COLO668 (cell line): Measurements from ENCODE around the gene SLC25A21.
"Not testable (repeated sequence)": the region's sequence is repeated elsewhere in the genome, so short reads cannot be mapped to it uniquely, and the experiment has no call there.

Experiments
- DNase-seq: peaks from one replicate; lab custom pipeline; 2025; ENCODE audit not compliant: unreplicated experiment; lab: John Stamatoyannopoulos, UW

Gene SLC25A21

DNA sequence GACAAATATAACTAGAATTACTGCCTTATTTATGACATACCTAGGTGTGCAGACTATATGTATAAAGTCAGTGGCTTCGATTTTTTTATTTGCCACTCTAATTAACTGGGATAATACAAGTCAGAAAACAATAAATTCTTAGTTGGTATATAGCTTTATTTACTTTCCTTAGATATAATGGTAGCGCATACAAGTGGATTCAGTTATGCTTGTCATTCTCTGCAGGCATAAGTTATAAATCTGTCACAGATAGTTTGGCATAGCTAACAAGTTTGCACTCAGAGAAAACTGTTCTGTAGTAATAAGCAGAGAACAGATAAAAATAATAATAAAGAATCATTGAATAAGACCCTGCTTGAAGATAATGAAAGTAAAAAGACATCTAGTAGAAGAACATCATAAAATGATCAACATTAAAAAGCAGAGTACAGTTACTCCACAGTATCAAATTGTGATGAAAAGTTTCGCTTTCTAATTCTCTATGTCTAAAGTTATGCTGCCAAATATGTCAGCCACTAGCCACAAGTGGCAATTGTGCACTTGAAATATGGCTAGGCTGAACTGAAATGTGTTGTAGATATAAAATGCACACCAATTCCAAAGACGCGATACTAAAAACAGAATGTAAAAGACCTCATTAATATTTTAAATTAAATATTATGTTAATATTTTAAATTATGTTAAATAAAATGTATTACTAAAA lies 224.1 kb downstream of the SLC25A21 start:
- DNase-seq = no peak

DNA sequence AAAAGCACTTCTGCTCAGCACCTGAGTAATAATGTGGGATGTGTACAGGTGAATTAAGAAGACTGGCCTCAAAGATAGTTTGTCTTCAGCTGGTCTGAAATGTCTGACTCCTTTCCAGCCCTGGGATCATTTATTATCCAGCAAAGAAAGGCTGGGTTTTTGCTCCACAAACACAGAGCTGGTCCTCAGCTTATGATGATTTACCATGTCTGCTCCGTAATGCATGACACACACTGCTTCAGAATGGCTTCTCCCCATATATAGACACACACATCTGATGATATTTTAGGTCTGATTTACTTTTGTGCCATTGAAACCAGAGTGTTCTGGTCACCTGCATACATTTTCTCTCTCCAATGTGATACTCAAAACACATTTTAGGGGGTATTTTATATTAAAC lies 225.0 kb downstream of the SLC25A21 start:
- no peak for DNase-seq

DNA sequence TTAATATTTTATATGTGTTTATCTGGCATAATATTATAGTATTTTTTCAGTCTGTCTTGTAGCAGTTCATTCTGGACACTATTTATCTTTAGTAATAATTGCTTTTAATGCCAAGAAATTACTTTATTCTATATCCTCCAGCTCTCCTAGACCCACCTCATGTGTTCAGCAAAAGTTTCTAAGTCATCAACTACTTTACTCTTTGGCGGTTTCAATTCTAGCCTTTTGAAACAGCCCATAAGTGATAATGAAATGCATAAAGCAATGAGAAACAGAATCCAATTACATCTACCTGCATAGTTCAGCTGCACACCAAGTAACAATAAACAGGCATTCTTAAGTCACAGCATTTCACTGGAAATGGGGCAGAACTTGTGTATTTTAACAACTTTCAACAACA lies 225.5 kb downstream of the SLC25A21 start:
- no peak for DNase-seq

DNA sequence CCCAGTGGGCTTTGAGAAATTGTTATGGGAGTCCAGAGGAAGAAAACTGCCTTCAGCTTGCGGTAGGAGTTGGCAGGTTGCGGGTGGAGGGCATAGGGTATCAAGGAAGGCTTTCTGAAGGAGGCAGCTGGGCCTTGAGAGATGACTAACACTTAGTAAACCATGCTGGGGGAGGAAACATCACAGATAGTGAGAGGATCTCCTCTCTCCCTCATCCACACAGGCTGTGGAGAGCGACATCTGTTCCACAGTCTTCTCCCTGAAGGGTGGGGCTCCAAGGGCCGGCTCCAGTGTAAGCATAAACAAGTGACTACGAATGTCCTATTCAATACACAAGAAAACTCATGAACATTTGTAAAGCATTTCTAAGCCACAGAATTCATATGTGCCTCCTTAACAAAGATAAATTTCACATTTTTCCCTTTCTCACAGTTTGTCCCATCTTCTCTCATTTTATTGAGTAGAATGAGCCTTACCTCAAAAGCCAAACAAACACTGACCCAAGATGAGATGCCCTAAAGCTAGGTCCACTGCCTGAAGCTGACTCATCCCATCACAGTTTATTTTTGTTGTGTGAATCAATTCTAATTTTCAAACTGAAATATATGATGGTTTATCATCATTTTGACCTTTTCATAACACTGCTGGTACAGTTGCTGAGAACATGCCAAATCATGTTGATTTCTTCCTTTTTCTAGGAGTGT lies 227.9 kb downstream of the SLC25A21 start:
- no peak for DNase-seq

DNA sequence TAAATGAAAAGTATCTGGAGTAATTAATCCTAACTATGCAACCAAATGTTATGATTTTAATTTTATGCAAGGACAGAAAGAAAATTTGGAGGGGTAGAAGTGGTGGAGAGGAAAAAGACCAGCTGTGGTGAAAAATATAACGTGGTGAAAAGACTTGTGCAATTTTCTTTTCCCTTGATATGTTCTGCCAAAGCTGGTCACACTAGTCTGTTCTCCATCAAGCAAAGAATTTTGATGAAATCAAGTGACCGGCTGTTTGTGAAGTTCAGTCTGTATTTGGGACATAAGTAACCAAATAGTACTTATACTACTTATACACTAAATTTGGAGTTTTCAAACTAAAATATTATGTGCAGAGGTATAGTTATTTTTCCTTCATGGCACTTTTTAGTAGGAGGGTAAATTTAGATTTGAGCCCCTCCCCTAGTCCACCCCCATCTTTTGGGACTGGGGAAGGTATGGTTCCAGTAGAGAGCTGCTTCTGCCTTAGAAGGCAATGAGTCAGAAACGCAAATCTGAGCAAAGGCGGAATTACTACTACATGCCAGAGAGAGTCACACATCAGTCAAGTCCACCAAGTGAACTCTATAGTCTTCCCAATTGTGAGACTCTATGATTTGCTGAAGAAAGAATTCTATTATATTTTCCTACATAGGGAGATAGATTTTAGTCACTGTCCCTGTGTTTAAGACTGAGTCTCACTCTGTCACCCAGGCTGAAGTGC lies 229.7 kb downstream of the SLC25A21 start:
- DNase-seq = no peak

DNA sequence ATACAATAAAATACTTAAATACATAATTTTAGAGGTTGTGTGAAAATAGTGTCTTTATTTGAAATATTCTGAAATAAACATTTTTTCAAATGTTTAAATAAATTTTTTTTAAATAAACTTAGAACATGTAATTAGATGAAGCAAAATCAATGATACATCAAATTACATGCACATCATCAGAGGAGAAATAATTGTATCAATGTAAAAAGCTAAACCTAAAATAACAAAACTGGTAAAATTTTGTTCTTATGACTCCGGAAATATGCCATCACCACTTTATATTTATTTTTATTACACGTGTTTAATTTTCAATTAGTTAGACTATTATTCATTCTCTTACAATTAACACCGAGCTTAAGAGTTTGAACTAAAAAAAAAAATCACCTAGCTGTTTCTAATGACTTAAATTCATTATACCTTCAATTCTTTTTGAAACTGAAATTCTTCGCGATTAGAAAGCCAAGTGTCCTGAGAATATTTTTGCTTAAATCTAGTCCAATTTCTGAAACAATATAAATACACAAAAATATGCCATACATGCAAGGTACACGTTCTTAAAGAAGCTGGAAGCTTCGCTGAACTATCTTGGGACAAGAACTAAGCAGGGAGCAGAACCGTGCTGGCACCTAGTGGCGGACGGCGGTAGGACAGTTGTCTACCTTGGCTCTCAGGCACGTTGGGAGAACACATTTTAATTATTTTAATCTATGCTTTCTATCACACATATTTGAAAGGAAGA lies 230.5 kb downstream of the SLC25A21 start:
- peak; percentile 78 for DNase-seq

DNA sequence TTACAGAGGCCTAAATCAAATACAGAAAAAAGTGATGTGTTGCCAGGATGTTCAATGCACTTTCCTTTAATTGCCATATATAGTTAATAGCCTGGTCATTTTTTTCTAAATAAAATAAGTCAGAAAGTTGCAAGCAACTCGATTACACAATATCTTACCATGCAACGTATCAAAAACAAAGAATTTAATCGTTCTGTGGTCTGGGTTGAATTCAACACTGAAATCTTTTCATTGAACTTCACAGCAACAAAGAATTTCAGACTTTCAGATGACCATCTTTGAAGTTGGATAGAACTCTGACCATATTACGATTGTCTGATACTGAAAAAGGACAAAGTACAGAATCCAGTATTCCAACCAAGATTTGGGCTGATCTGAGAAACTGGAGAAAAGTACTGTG lies 231.9 kb downstream of the SLC25A21 start:
- no peak for DNase-seq

DNA sequence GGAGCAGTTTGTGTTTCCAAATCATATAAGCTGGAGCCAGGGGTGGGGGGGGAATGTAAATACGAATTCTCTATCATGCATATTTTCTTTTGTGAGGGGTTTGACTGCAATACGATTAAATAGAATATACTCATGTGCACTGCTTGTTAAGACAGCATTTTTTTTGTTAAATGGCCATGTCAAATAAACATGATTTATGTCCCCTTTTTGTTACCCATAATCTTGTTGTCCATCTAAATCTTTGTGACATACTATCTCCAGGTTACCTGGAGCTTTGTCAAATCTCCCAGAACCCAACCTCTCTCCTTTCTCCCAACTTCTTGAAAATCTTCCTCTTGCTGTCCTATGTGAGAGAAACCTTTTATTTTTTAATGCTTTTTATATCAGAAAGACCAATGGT lies 233.1 kb downstream of the SLC25A21 start:
- DNase-seq = no peak

DNA sequence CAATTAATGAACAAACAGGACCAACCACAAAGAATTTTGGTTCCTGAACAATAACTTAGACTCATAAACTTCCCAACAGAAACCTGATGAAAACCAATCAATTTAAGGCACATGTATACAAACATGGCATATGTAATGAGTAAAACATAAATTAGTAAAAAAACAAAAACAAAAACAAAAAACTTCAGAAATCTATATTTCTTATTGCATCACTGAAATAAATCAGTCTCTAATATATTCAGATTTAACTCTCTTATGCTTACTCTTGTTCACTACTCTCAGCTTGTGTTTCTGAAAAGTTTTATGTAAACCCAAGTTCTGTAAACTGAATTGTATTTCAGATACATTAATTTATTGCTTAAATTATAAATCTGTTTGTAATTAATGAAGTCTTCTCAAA lies 233.7 kb downstream of the SLC25A21 start:
- no peak for DNase-seq

DNA sequence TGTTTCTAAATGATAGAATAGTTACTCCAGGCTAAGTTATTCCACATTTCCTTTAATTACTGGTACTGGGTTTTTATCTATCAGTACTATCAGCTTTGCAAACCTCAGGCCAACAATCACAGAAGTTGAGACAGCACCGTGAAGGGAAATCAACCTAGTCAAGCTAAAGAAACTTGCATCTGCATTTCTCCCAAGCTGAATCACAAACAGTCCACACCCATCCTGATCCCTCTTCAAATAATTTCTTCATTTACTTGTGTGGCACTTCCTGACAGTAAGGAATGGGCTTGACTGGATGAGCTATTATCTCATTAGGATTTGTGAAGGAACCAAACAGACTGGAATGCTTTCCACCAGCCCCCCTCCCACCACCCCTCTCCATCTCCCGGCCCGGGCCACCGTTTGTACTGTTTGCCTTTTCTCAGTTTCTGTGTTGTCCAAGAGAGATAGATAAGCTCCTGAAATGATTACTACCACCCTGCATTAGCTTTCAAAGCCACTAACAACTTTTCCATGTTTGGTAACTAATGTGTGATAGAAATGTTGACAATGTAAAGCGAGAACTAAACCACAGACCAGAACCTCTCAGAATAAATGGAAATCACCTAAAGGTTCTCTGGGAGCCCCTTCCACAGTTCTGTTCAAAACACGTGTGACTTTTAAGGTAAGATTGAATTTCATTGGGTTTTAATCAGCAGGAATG lies 236.3 kb downstream of the SLC25A21 start:
- DNase-seq = no peak

DNA sequence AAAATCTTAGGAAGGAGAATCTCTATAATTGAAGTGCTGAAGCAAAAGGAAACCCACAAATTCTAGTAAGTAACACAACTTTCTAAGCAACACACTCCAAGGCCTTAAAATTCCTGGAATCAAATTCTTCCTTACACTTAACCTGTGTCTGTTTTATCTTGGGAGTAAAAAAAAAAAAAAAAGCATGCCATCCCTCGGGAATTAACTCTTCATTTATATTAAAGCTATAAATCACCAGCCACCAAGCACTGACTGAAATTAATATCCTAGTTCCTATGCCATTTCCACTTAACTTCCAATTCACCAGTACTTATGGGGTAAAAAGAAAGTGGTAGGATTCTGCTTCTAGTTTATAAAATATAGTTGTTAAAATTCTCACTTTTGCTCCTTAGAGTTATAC lies 238.1 kb downstream of the SLC25A21 start:
- DNase-seq = no peak

DNA sequence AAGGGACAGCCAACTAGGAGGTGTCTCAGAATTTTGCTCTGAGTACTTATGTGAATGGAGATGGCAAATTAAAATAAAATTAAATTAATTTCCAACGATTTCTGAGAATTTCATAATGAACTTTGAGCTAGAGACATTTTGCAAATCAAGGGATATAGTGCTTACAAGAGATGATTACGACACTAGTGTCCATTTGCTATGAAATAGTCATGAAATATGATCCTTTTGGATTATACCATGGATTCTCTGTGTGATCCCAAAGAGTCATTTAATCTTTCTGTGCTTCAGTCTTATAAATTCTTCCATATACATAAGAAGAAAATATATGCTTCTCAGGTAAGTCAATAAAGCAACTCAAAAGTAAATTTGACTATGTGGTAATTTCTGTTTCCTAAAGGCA lies 240.6 kb downstream of the SLC25A21 start:
- no peak for DNase-seq

DNA sequence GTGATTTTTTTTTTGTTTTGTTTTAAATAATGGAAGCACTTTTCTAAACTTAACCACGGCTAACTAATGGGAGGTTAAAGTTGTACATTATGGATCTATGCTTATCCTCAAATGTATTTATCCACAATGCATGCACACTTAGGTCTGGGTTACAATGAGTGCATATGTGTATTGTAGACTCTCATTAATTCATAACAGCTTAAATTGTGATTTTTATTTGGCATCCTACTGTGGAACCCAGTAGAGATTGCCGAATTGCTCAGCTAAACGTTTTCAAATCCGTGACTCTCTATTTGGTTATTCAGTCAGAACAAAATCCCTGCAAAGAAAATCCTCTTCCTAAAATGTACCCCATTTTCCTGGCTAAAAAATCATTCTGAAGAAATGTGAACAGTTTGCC lies 244.0 kb downstream of the SLC25A21 start:
- no peak for DNase-seq

DNA sequence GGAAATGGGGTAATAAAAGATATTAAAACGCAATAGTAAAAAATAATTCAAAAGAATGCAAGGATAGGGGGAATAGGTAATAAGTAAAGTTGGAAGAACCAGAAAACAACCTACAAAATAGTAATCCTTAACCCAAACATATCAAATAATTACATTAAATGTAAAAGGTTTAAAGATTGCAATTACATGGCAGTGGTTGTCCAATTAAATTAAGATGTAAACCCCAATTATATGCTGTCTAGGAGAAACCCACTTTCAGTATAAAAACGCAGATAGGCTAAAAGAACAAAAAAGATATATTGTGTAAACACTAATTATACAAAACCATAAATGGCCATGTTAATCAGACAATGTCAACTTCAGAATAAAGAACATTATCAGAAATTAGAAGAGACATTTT lies 247.3 kb downstream of the SLC25A21 start:
- DNase-seq = no peak

DNA sequence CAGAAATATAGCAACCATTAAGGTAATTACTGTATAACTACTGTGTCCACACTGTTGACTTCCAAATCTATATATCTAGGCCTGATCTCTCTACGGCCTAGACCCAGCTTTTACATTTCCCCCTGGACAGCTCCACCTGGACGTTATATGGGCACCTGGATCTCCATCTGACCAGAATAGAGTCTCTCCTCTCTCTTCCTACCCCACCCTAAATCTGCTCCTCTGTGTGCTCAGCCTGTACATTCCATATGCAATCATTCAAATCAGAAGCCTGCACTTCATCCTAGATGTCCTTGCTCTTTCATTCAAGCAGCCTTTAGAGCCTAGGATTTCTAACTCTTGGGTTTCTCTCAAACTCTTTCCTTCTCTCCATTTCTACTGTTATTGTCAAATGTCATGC lies 255.7 kb downstream of the SLC25A21 start:
- DNase-seq = no peak

DNA sequence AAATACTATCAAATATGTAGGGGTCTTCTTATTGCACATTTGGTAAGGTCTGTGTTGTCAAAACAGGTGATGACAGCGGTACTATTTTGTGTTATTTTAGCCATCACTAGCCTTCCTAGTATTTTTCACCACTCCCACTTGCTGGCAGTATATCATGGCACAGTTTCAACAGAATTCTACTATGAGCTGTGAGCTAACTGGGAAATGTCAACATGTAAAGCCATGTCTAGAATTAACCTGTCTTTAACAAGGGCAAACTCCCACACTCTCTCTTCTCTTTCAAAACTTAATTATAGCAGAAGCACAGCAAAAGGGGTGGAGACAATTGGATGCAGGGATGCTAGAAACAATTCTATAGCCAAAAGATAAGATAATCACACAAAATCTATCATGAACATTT lies 257.3 kb downstream of the SLC25A21 start:
- no peak for DNase-seq

DNA sequence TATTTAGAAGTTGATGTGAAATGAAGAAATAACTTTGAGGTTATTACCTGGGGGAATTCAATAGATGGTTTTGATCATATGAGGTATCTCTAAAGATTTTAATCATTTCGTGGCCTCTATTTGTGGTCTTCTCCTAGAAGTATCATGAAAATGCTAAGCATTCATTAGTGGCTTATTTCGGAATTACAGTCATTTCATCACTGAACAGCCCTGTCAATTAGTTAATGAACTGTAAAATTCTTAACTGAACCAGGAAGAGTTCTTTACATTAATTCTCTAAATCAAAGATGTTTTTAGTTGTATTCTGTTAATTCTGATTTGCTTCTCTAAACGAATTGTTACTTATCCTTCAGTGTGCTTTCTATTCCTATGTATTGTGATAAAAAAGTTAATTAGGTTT lies 261.8 kb downstream of the SLC25A21 start:
- DNase-seq = no peak

DNA sequence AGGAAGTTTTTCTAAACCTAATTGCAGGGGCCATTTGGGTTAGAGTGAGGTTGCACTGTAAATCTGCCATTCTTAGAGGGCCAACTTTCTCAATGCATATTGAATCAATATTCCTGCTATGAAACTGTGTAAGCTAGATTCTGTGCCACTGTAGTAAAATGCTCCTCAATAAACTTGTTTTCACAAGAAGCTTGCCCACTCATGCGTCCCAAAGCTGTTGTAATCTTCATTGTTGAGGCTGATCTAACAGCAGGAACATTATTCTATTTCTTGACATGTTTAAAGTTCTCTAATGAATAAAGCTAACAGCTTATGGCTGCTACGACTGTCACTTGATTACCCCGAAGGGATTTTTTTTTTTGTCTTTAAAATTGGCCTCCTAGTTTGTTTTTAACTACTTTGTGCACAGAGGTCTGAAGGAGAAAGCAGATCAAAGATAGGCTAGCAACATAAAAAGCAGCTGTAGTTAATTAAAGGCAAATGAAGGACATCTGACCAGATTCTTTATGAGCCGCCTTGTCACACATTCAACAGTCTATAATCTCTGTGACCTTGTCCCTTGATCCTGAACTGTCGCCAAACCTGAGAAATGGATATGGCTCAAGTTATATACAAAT lies 267.0 kb downstream of the SLC25A21 start:
- DNase-seq = no peak

DNA sequence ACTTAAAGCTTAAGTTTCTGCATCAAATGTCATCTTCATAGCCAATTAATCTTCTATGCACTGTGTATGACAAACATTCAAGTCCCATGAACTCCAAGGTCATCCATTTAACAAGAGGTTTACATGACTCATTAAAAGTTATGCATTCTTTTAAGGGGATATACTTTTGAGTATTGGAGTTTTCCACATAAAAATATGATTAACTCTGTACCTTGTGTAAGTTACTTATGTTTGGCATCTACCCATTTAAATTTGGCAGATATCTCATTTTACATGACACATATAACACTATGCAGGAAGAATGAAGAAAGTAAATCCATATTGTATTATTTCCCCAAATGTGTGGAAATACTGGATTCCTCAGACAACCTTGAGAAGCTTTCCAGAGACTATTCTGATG lies 270.5 kb downstream of the SLC25A21 start:
- DNase-seq = no peak

DNA sequence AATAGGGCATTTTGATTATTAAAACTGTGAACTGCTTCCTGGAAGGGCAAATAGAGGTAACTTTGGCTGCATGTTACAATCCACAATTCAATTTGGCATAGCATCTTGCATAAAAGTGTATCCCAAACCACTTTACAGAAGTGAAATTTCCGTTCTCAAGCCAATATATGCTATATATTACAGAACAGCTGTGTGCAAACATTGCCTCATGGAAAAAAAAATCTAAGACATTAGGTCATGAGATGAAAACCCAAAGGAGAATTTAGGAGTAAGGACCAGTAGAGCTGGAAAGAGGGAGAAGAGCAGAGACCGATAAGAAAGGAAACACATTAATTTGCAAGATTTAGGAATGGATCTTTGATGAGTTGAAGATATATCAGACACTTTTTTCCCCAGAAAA lies 271.6 kb downstream of the SLC25A21 start:
- DNase-seq = no peak

DNA sequence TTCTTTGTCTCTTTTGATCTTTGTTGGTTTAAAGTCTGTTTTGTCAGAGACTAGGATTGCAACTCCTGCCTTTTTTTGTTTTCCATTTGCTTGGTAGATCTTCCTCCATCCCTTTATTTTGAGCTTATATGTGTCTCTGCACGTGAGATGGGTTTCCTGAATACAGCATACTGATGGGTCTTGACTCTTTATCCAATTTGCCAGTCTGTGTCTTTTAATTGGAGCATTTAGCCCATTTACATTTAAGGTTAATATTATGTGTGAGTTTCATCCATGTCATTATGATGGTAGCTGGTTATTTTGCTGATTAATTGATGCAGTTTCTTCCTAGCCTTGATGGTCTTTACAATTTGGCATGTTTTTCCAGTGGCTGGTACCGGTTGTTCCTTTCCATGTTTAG lies 276.1 kb downstream of the SLC25A21 start:
- not testable (repeated sequence) for DNase-seq
